ENCODE data around the gene LRRC45. TPM values are rescaled to one million over a fixed set of nuclear protein-coding genes. Genes with fewer than 3 reads are reported as not detected.

LRRC45 gene
- total and polyA plus RNA-seq, 2 of the 4 experiments (the other 2 are of a cell fraction) = 7.2 to 10.2 TPM

DNA sequence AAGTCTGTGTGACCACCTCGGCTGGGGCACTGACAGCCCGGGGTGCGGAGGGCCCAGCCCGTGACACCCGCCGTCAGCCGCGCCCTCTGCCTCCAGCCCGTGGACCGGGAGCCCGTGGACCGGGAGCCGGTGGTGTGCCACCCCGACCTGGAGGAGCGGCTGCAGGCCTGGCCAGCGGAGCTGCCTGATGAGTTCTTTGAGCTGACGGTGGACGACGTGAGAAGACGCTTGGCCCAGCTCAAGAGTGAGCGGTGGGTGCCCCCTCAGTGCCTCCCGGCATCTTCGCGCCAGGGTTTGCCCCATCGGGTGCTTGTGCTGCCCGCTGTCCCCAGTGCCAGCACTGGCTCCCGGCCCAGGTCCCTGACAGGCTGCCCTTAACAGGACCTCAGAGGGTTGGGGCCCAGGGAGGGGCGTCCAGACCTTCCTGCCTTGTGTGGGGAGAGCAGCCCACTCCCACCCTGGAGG lies 14.1 kb upstream of the LRRC45 start:
- no peak overlapping the region for H4K8ac ChIP-seq (ENCODE audit: low read depth in 2 of 2, low read length in 2 of 2)
- H3K4ac ChIP-seq (ENCODE audit: low read depth, low read length) = no peak overlapping the region
- CTCF ChIA-PET = no interaction called here
- no peak overlapping the region for H2BK5ac ChIP-seq (ENCODE audit: low read depth, low read length, poor library complexity, severe bottlenecking)
- H2BK20ac ChIP-seq (ENCODE audit: low read depth, low read length) = no peak overlapping the region
- H2AK9ac ChIP-seq (replicated peaks; ENCODE audit: low read depth, low read length, poor library complexity) = no peak overlapping the region
- no peak overlapping the region for H3K23ac ChIP-seq (ENCODE audit: low read depth, low read length)
- POLR2A ChIA-PET (ENCODE audit: unreplicated experiment) = no interaction called here
- H3K18ac ChIP-seq (ENCODE audit: low read depth, low read length) = no peak overlapping the region
- DNase-seq = no peak
- H2BK120ac ChIP-seq (ENCODE audit: low read depth, low read length) = no peak overlapping the region
- H3K9ac ChIP-seq (ENCODE audit: low read depth, low read length) = no peak overlapping the region
- no peak overlapping the region for H3K56ac ChIP-seq (ENCODE audit: extremely low read depth, insufficient read depth, low read length)
- no peak overlapping the region for H4K91ac ChIP-seq (ENCODE audit: insufficient read depth, low read depth, low read length)
- intact Hi-C loops (cut with micrococcal nuclease) = no loop called here
- no peak overlapping the region for H3K27ac ChIP-seq (ENCODE audit: insufficient read depth, low read length)
- no peak for ATAC-seq (ENCODE audit: low read depth)
- no peak overlapping the region for H2BK15ac ChIP-seq (ENCODE audit: low read depth, low read length)
- H3K9me3 ChIP-seq (ENCODE audit: control insufficient read depth, insufficient read depth, low read length) = no peaks in the 10 kb centered on the region
- in situ Hi-C loops (cut with MboI; ENCODE audit: low sequenced_read_pairs) = no loop called here
- peaks cover 5 to 23% of the 10 kb centered on the region in 2 experiments; a peak in 3 of 4 replicates for H3K79me1 ChIP-seq (ENCODE audit: low read depth in 1 of 2, low read length in 2 of 2)
- no peaks in the 10 kb centered on the region; the same call in 1 of the 2 replicates for H4K20me1 ChIP-seq (ENCODE audit: insufficient read depth, low read length)
- peaks cover 19% of the 10 kb centered on the region for H3K4me1 ChIP-seq (ENCODE audit: control insufficient read depth, insufficient read depth, low read length)
- no TSS peak for BruUV-seq (replicated peaks)
- no peak overlapping the region for H3K14ac ChIP-seq (replicated peaks; ENCODE audit: low read depth, low read length)
- H2AK5ac ChIP-seq (ENCODE audit: low read depth, low read length) = no peak overlapping the region
- no peak overlapping the region for H3K4me2 ChIP-seq (ENCODE audit: low read depth, low read length)
- no peak overlapping the region for H3K4me3 ChIP-seq (ENCODE audit: insufficient read depth, low read depth, low read length)
- no peak overlapping the region for H2AFZ ChIP-seq (replicated peaks; ENCODE audit: low read length, poor library complexity)
- WGBS, 2 experiments (ENCODE audit: extremely low coverage in 2 of 2, insufficient read length in 1 of 2) = 92% methylated on average over 21 of the region's 28 CpGs; no CpG with 5 or more reads in 1 of the 2 experiments
- H4K5ac ChIP-seq (ENCODE audit: low read depth, low read length) = no peak overlapping the region
- dilution Hi-C loops (cut with HindIII; ENCODE audit: low sequenced_read_pairs, unreplicated experiment) = no loop called here
- TF ChIP-seq NFE2L2 (IDR thresholded peaks at IDR 0.05; ENCODE audit: low read depth, low read length) (no peak), MAZ (IDR thresholded peaks at IDR 0.05; ENCODE audit: borderline replicate concordance, low read depth, low read length) (no peak), RAD21 (IDR thresholded peaks at IDR 0.05; ENCODE audit: low read length) (no peak), CEBPB (IDR thresholded peaks at IDR 0.05; ENCODE audit: low read depth, low read length) (no peak), POLR2A (IDR thresholded peaks at IDR 0.05; ENCODE audit: low read depth, low read length) (no peak)
- peaks cover 9% of the 10 kb centered on the region for H3K9me1 ChIP-seq (ENCODE audit: insufficient read depth, low read length)
- H3K27me3 ChIP-seq (ENCODE audit: control insufficient read depth, insufficient read depth, low read length) = no peaks in the 10 kb centered on the region
- peaks cover 3% of the 10 kb centered on the region; the same call in 1 of the 2 replicates for H3K36me3 ChIP-seq (ENCODE audit: control insufficient read depth, insufficient read depth, low read length)

Measured in IMR-90 (cell line).